Measurements from ENCODE around the gene SCLT1.
"Not testable (repeated sequence)": the region's sequence is repeated elsewhere in the genome, so short reads cannot be mapped to it uniquely, and the experiment has no call there.

Gene SCLT1

GRCh38 chr4:129093191-129093920 is at the start of gene SCLT1:
TSS of gene SCLT1 (minus strand) at chr4:129093539. CDS start at chr4:129093103, 436 bp downstream.
- DNase-seq (ENCODE audit: low read depth in 2 of 2) = peak; percentile 95 to 96

- DNase-seq (ENCODE audit: low read depth in 2 of 2) = no peak
Observed at GRCh38 chr4:129140521-129140920, 47.2 kb upstream of the SCLT1 start.

GRCh38 chr4:129138810-129139496 is 45.6 kb upstream of the SCLT1 start:
- no peak for DNase-seq (ENCODE audit: low read depth in 2 of 2)

GRCh38 chr4:129136433-129136832 is 43.1 kb upstream of the SCLT1 start:
- no peak for DNase-seq (ENCODE audit: low read depth in 2 of 2)

- DNase-seq (ENCODE audit: low read depth in 2 of 2) = no peak
Observed at GRCh38 chr4:129131343-129131742, 38.0 kb upstream of the SCLT1 start.

- DNase-seq (ENCODE audit: low read depth in 2 of 2) = no peak
Observed at GRCh38 chr4:129129143-129129542, 35.8 kb upstream of the SCLT1 start.

- DNase-seq (ENCODE audit: low read depth in 2 of 2) = not testable (repeated sequence)
Observed at GRCh38 chr4:129126614-129127013, 33.3 kb upstream of the SCLT1 start.

GRCh38 chr4:129117705-129118104 is 24.4 kb upstream of the SCLT1 start:
- no peak for DNase-seq (ENCODE audit: low read depth in 2 of 2)

- DNase-seq (ENCODE audit: low read depth in 2 of 2) = no peak
Observed at GRCh38 chr4:129113919-129114318, 20.6 kb upstream of the SCLT1 start.

- DNase-seq (ENCODE audit: low read depth in 2 of 2) = no peak
Observed at GRCh38 chr4:129113434-129113833, 20.1 kb upstream of the SCLT1 start.

- no peak for DNase-seq (ENCODE audit: low read depth in 2 of 2)
Observed at GRCh38 chr4:129111919-129112318, 18.6 kb upstream of the SCLT1 start.

- no peak for DNase-seq (ENCODE audit: low read depth in 2 of 2)
Observed at GRCh38 chr4:129110931-129111330, 17.6 kb upstream of the SCLT1 start.

- DNase-seq (ENCODE audit: low read depth in 2 of 2) = no peak
Observed at GRCh38 chr4:129109965-129110824, 16.9 kb upstream of the SCLT1 start.

GRCh38 chr4:129098531-129099001 is 5.2 kb upstream of the SCLT1 start:
- no peak for DNase-seq (ENCODE audit: low read depth in 2 of 2)

- DNase-seq (ENCODE audit: low read depth in 2 of 2) = peak; percentile 26 to 33
Observed at GRCh38 chr4:129095811-129096454, 2.6 kb upstream of the SCLT1 start, which contains the start of gene C4orf33. TSS of gene C4orf33 (plus strand) at chr4:129096152. CDS start at chr4:129102611, 6,459 bp downstream.

- DNase-seq (ENCODE audit: low read depth in 2 of 2) = no peak
Observed at GRCh38 chr4:129094347-129094746, 1.0 kb upstream of the SCLT1 start.

- no peak for DNase-seq (ENCODE audit: low read depth in 2 of 2)
Observed at GRCh38 chr4:129092631-129093190, 628 bp downstream of the SCLT1 start.

- DNase-seq (ENCODE audit: low read depth in 2 of 2) = no peak
Observed at GRCh38 chr4:129087516-129087915, 5.8 kb downstream of the SCLT1 start.

GRCh38 chr4:129085472-129085871 is 7.9 kb downstream of the SCLT1 start:
- DNase-seq (ENCODE audit: low read depth in 2 of 2) = no peak

- no peak for DNase-seq (ENCODE audit: low read depth in 2 of 2)
Observed at GRCh38 chr4:129082302-129082701, 11.0 kb downstream of the SCLT1 start.

- no peak for DNase-seq (ENCODE audit: low read depth in 2 of 2)
Observed at GRCh38 chr4:129080129-129080528, 13.2 kb downstream of the SCLT1 start.

Data from fibroblast of skin of left quadriceps (primary cell).